ENCODE results near the gene TSHZ1.

TSHZ1 gene

DNA sequence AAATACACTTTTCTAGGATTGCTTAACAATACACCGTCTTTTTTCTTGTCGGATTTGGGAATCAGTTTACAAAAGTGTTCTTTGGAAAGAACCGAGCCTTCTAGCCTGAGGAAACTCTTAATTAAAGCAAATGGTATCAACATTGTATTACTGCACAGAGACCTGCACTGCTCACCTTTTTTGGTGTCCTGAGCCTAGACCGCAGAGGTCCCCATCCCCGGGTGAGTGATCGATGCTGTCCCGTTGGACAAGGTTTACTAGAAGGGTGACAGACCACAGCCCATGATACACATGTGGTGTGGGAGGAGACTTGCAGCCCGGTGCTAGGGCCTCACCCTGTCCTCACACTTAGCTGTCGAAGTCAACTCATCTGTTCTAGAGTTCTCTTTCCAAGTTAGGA, 55.3 kb downstream of the TSHZ1 start:
- no peak overlapping the region for H2AFZ ChIP-seq (ENCODE audit: low read length)
- TF ChIP-seq EZH2 (IDR thresholded peaks at IDR 0.05; ENCODE audit: borderline replicate concordance, low read length) = no peak
- TF ChIP-seq, protein P1, sequence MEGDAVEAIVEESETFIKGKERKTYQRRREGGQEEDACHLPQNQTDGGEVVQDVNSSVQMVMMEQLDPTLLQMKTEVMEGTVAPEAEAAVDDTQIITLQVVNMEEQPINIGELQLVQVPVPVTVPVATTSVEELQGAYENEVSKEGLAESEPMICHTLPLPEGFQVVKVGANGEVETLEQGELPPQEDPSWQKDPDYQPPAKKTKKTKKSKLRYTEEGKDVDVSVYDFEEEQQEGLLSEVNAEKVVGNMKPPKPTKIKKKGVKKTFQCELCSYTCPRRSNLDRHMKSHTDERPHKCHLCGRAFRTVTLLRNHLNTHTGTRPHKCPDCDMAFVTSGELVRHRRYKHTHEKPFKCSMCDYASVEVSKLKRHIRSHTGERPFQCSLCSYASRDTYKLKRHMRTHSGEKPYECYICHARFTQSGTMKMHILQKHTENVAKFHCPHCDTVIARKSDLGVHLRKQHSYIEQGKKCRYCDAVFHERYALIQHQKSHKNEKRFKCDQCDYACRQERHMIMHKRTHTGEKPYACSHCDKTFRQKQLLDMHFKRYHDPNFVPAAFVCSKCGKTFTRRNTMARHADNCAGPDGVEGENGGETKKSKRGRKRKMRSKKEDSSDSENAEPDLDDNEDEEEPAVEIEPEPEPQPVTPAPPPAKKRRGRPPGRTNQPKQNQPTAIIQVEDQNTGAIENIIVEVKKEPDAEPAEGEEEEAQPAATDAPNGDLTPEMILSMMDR (IDR thresholded peaks at IDR 0.05; ENCODE audit: low read length) = no peak
- no peak overlapping the region for H3K27ac ChIP-seq (ENCODE audit: low read depth, low read length, poor library complexity, severe bottlenecking)
- H3K79me2 ChIP-seq (ENCODE audit: insufficient read depth, low read length) = no peaks in the 10 kb centered on the region
- H3K27me3 ChIP-seq (ENCODE audit: insufficient read depth, low read length) = 0 out of 2 replicates have a peak, but pooled peaks cover 4% of the 10 kb centered on the region
- no peak overlapping the region for H3K4me2 ChIP-seq (ENCODE audit: low read length)
- no peaks in the 10 kb centered on the region for H3K9me2 ChIP-seq (ENCODE audit: low read depth, low read length)
- no peak overlapping the region for H3K9ac ChIP-seq (ENCODE audit: low read length)
- H4K20me1 ChIP-seq (ENCODE audit: insufficient read depth, low read length) = no peaks in the 10 kb centered on the region
- H3K36me3 ChIP-seq (ENCODE audit: insufficient read depth, low read length) = no peaks in the 10 kb centered on the region
- no peaks in the 10 kb centered on the region for H3F3A ChIP-seq (ENCODE audit: insufficient read depth, low read length)
- H3K4me1 ChIP-seq (ENCODE audit: insufficient read depth, low read length, severe bottlenecking) = no peaks in the 10 kb centered on the region
- no peaks in the 10 kb centered on the region for H3K9me3 ChIP-seq (ENCODE audit: low read length)
- H3K4me3 ChIP-seq (ENCODE audit: low read depth, low read length, poor library complexity, severe bottlenecking) = no peak overlapping the region

DNA sequence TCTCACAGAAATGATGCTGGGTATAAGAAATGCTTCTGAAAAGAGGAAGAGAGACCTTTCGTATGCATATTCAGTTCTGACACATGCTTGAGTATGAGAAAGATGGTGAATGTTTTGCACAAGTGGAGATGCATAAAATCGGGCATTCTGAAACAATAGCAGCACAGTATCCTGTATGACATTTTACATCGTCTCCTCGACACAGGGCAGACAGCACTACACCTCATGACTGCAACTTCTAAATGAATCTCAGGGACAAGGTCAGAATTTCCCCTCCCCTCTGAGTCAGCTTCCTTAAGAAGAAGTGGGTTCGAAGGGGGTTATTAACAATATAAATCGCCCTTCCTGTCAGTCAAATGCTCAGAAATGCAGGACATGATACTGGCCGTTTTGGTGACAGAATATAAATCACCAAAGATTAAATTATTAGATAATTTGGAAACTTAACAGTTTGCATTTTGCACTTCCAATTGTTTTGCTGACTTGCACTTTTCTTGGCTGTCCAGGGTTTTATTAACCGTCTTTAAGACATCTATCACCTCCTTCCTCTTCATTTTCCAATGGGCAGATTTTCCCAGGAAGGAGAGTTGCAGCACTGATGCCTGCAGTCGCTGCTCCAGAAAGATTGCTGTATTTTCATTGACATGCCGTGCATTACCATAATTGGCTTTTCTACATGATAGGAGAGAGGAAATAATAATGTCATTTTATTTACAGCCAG, 57.2 kb downstream of the TSHZ1 start:
- TF ChIP-seq, protein P1 (IDR thresholded peaks at IDR 0.05; ENCODE audit: low read length) = no peak
- TF ChIP-seq EZH2 (IDR thresholded peaks at IDR 0.05; ENCODE audit: borderline replicate concordance, low read length) = no peak

DNA sequence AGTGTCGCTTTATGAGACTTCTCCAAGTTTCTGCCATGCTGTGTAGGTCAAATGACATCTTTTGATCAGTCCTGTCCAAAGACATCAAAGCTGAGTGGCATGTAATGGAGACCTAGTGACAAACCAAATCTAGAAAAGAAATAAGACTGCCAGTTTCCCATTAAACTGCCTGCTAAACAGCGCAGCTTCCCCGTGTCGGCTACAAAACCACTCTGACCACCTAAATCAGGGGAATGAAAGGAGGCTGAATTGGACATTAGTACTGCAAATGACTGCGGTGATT, 57.7 kb downstream of the TSHZ1 start:
- H3K4me2 ChIP-seq (ENCODE audit: low read length) = no peak overlapping the region
- H3K4me3 ChIP-seq (ENCODE audit: low read depth, low read length, poor library complexity, severe bottlenecking) = no peak overlapping the region
- no peaks in the 10 kb centered on the region for H3K4me1 ChIP-seq (ENCODE audit: insufficient read depth, low read length, severe bottlenecking)
- H3K79me2 ChIP-seq (ENCODE audit: insufficient read depth, low read length) = no peaks in the 10 kb centered on the region
- no peak overlapping the region for H2AFZ ChIP-seq (ENCODE audit: low read length)
- H3K27me3 ChIP-seq (ENCODE audit: insufficient read depth, low read length) = no peaks in the 10 kb centered on the region
- H3F3A ChIP-seq (ENCODE audit: insufficient read depth, low read length) = no peaks in the 10 kb centered on the region
- no peaks in the 10 kb centered on the region for H4K20me1 ChIP-seq (ENCODE audit: insufficient read depth, low read length)
- TF ChIP-seq EZH2 (IDR thresholded peaks at IDR 0.05; ENCODE audit: borderline replicate concordance, low read length) = no peak
- TF ChIP-seq, protein P1 (IDR thresholded peaks at IDR 0.05; ENCODE audit: low read length) = no peak
- H3K27ac ChIP-seq (ENCODE audit: low read depth, low read length, poor library complexity, severe bottlenecking) = no peak overlapping the region
- no peaks in the 10 kb centered on the region for H3K36me3 ChIP-seq (ENCODE audit: insufficient read depth, low read length)
- H3K9me3 ChIP-seq (ENCODE audit: low read length) = no peaks in the 10 kb centered on the region
- H3K9me2 ChIP-seq (ENCODE audit: low read depth, low read length) = no peaks in the 10 kb centered on the region
- no peak overlapping the region for H3K9ac ChIP-seq (ENCODE audit: low read length)

More for the DNA sequence above, 57.2 kb downstream of the TSHZ1 start:
- Histone ChIP-seq H3K4me2 (ENCODE audit: low read length) (no peak overlapping the region), H3K79me2 (ENCODE audit: insufficient read depth, low read length) (no peaks in the 10 kb centered on the region), H3K27me3 (ENCODE audit: insufficient read depth, low read length) (0 out of 2 replicates have a peak, but pooled peaks cover 4% of the 10 kb centered on the region), H3K27ac (ENCODE audit: low read depth, low read length, poor library complexity, severe bottlenecking) (no peak overlapping the region), H3K4me3 (ENCODE audit: low read depth, low read length, poor library complexity, severe bottlenecking) (no peak overlapping the region), H3K9me2 (ENCODE audit: low read depth, low read length) (no peaks in the 10 kb centered on the region), H2AFZ (ENCODE audit: low read length) (no peak overlapping the region), H3K4me1 (ENCODE audit: insufficient read depth, low read length, severe bottlenecking) (no peaks in the 10 kb centered on the region), H3F3A (ENCODE audit: insufficient read depth, low read length) (no peaks in the 10 kb centered on the region), H3K9me3 (ENCODE audit: low read length) (no peaks in the 10 kb centered on the region), H4K20me1 (ENCODE audit: insufficient read depth, low read length) (no peaks in the 10 kb centered on the region), H3K9ac (ENCODE audit: low read length) (no peak overlapping the region), H3K36me3 (ENCODE audit: insufficient read depth, low read length) (no peaks in the 10 kb centered on the region)
